Measurements from ENCODE around the gene RAP2B. TPM values are rescaled to one million over a fixed set of nuclear protein-coding genes. Genes with fewer than 3 reads are reported as not detected.

The RAP2B gene
- total and polyA plus RNA-seq, 2 donors = 10.3 to 12.3 TPM

- 84% methylated on average over 3 of the region's 3 CpGs for WGBS
- H3K4me3 ChIP-seq (ENCODE audit: low read length in 2 of 2) = no peak overlapping the region
- H3K9me3 ChIP-seq (ENCODE audit: control insufficient read depth in 2 of 2, insufficient read depth in 1 of 2, low read length in 1 of 2) = no peaks in the 10 kb centered on the region
- H3K27ac ChIP-seq (ENCODE audit: low read depth in 1 of 2, low read length in 1 of 2) = no peak overlapping the region
- no peaks in the 10 kb centered on the region for H3K27me3 ChIP-seq (ENCODE audit: control insufficient read depth in 2 of 2, insufficient read depth in 1 of 2, low read length in 1 of 2)
- DNase-seq (ENCODE audit: low read depth in 6 of 9, low spot score in 9 of 9) = no peak
- no peaks in the 10 kb centered on the region for H3K4me1 ChIP-seq (ENCODE audit: control insufficient read depth in 2 of 2, insufficient read depth in 2 of 2, low read length in 2 of 2)
- no peaks in the 10 kb centered on the region for H3K36me3 ChIP-seq (ENCODE audit: control insufficient read depth in 2 of 2, insufficient read depth in 2 of 2, low read length in 1 of 2)
Measured at GRCh38 chr3:153210146-153210545, 48.1 kb downstream of the RAP2B start.

DNA sequence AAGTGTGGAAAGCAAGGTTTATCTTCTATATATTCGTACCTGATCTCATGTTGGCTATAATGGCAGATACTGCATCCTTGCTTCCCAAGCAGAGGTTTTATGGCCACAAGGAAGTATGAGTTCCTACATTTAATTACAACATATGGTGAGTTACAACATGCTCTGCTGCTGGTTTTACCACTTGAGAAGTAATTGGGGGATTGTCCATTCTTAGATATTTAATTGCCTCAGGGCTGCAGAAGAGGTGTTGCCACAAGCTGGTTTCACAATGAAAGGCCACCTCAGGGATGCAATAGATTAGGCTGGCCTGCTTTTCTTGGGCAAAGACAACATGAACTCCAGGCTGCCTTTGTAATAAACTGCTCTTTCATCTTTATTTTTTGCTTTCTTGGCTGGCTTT lies 48.6 kb downstream of the RAP2B start:
- H3K9me3 ChIP-seq (ENCODE audit: control insufficient read depth in 2 of 2, insufficient read depth in 1 of 2, low read length in 1 of 2) = no peaks in the 10 kb centered on the region
- DNase-seq (ENCODE audit: low read depth in 6 of 9, low spot score in 9 of 9) = no peak
- no peaks in the 10 kb centered on the region for H3K36me3 ChIP-seq (ENCODE audit: control insufficient read depth in 2 of 2, insufficient read depth in 2 of 2, low read length in 1 of 2)
- H3K27ac ChIP-seq (ENCODE audit: low read depth in 1 of 2, low read length in 1 of 2) = no peak overlapping the region
- H3K27me3 ChIP-seq (ENCODE audit: control insufficient read depth in 2 of 2, insufficient read depth in 1 of 2, low read length in 1 of 2) = no peaks in the 10 kb centered on the region
- H3K4me3 ChIP-seq (ENCODE audit: low read length in 2 of 2) = no peak overlapping the region
- WGBS = 99% methylated on average over 1 of the region's 1 CpG
- H3K4me1 ChIP-seq (ENCODE audit: control insufficient read depth in 2 of 2, insufficient read depth in 2 of 2, low read length in 2 of 2) = no peaks in the 10 kb centered on the region

DNA sequence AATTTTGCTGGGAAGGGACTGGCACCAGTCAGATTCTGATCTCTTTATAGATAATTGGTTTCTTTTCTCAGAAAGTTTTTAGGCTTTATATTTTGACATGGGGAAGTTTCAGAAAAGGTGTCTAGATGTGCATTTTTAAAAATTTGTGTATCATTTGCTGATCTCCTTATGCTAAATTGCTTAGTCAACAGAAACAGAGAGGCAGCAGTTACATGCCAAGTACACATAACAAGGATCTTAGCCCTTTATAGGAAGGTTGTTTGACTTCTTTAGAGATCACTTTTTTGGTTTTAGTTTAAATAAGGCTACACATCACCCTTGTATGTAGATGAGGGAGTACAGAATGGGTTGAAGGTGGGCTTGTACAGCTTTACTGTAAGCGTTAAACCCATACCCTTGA lies 53.5 kb downstream of the RAP2B start:
- Histone ChIP-seq H3K27me3 (ENCODE audit: control insufficient read depth in 2 of 2, insufficient read depth in 1 of 2, low read length in 1 of 2) (no peaks in the 10 kb centered on the region), H3K9me3 (ENCODE audit: control insufficient read depth in 2 of 2, insufficient read depth in 1 of 2, low read length in 1 of 2) (no peaks in the 10 kb centered on the region), H3K4me3 (ENCODE audit: low read length in 2 of 2) (no peak overlapping the region), H3K27ac (ENCODE audit: low read depth in 1 of 2, low read length in 1 of 2) (no peak overlapping the region), H3K4me1 (ENCODE audit: control insufficient read depth in 2 of 2, insufficient read depth in 2 of 2, low read length in 2 of 2) (no peaks in the 10 kb centered on the region), H3K36me3 (ENCODE audit: control insufficient read depth in 2 of 2, insufficient read depth in 2 of 2, low read length in 1 of 2) (no peaks in the 10 kb centered on the region)
- no peak for DNase-seq (ENCODE audit: low read depth in 6 of 9, low spot score in 9 of 9)
- WGBS = 100% methylated on average over 1 of the region's 1 CpG

DNA sequence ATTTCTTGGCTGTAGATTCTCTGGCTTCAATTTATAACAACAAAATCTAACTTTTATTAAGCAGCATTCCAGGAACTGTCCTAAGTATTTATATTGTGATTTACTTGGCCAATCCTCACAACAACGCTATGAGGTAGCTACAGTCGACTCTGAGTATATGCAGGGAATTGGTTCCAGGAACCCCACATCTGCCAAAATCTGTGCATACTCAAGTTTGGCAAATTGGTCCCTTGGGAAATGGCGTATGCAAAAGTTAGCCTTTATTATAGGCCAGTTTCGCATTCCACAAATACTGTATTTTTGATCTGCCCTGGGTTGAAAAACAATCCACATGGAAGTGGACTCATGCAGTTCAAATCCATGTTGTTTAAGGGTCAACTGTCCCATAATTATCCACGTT lies 53.9 kb downstream of the RAP2B start:
- H3K27me3 ChIP-seq (ENCODE audit: control insufficient read depth in 2 of 2, insufficient read depth in 1 of 2, low read length in 1 of 2) = no peaks in the 10 kb centered on the region
- H3K36me3 ChIP-seq (ENCODE audit: control insufficient read depth in 2 of 2, insufficient read depth in 2 of 2, low read length in 1 of 2) = no peaks in the 10 kb centered on the region
- no peak overlapping the region for H3K27ac ChIP-seq (ENCODE audit: low read depth in 1 of 2, low read length in 1 of 2)
- H3K4me3 ChIP-seq (ENCODE audit: low read length in 2 of 2) = no peak overlapping the region
- no peaks in the 10 kb centered on the region for H3K9me3 ChIP-seq (ENCODE audit: control insufficient read depth in 2 of 2, insufficient read depth in 1 of 2, low read length in 1 of 2)
- 96% methylated on average over 5 of the region's 5 CpGs for WGBS
- no peaks in the 10 kb centered on the region for H3K4me1 ChIP-seq (ENCODE audit: control insufficient read depth in 2 of 2, insufficient read depth in 2 of 2, low read length in 2 of 2)
- DNase-seq (ENCODE audit: low read depth in 6 of 9, low spot score in 9 of 9) = no peak

GRCh38 chr3:153216928-153217327 lies 54.9 kb downstream of the RAP2B start:
- WGBS = 97% methylated on average over 2 of the region's 2 CpGs
- no peaks in the 10 kb centered on the region for H3K36me3 ChIP-seq (ENCODE audit: control insufficient read depth in 2 of 2, insufficient read depth in 2 of 2, low read length in 1 of 2)
- no peak overlapping the region for H3K4me3 ChIP-seq (ENCODE audit: low read length in 2 of 2)
- peaks cover 0 to 4% of the 10 kb centered on the region in 2 donors for H3K4me1 ChIP-seq (ENCODE audit: control insufficient read depth in 2 of 2, insufficient read depth in 2 of 2, low read length in 2 of 2)
- no peaks in the 10 kb centered on the region for H3K27me3 ChIP-seq (ENCODE audit: control insufficient read depth in 2 of 2, insufficient read depth in 1 of 2, low read length in 1 of 2)
- DNase-seq (ENCODE audit: low read depth in 6 of 9, low spot score in 9 of 9) = no peak
- no peak overlapping the region for H3K27ac ChIP-seq (ENCODE audit: low read depth in 1 of 2, low read length in 1 of 2)
- no peaks in the 10 kb centered on the region for H3K9me3 ChIP-seq (ENCODE audit: control insufficient read depth in 2 of 2, insufficient read depth in 1 of 2, low read length in 1 of 2)

DNA sequence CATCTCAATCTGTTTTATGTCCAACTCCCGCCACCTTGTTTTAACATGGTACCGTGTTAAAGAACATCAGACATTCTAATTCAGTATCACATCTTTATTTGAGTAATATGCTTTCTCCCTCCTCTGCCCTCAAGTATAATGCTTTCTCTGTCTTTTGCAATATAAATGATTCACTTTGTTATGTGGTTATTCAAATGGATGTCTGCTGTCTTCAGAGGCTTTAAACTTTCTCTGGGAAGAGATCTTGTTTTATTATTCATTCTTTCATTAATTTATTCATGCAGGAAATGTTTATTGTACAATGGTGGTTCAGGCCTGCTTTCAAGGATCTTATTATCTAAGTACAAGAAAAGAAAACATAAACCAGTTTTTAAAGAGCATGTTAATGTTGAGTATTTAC lies 57.1 kb downstream of the RAP2B start:
- DNase-seq (ENCODE audit: low read depth in 6 of 9, low spot score in 9 of 9) = no peak
- Histone ChIP-seq H3K27ac (ENCODE audit: low read depth in 1 of 2, low read length in 1 of 2) (no peak overlapping the region), H3K36me3 (ENCODE audit: control insufficient read depth in 2 of 2, insufficient read depth in 2 of 2, low read length in 1 of 2) (no peaks in the 10 kb centered on the region), H3K4me1 (ENCODE audit: control insufficient read depth in 2 of 2, insufficient read depth in 2 of 2, low read length in 2 of 2) (peaks cover 0 to 10% of the 10 kb centered on the region in 2 donors), H3K4me3 (ENCODE audit: low read length in 2 of 2) (no peak overlapping the region), H3K9me3 (ENCODE audit: control insufficient read depth in 2 of 2, insufficient read depth in 1 of 2, low read length in 1 of 2) (no peaks in the 10 kb centered on the region), H3K27me3 (ENCODE audit: control insufficient read depth in 2 of 2, insufficient read depth in 1 of 2, low read length in 1 of 2) (no peaks in the 10 kb centered on the region)
- 97% methylated on average over 2 of the region's 2 CpGs for WGBS

Measured in thymus (tissue), 11 donors.